Activated CD4-positive, CD25-positive, alpha-beta regulatory T cell treated with anti-CD3 and anti-CD28 coated beads, Interleukin-2, amount 50 U/mL, for 72 hours (primary cell): Measurements from ENCODE around the gene EPB42.
"Not testable (repeated sequence)": the region's sequence is repeated elsewhere in the genome, so short reads cannot be mapped to it uniquely, and the experiment has no call there.

Experiments used
- DNase-seq: peaks from one replicate; pipeline ENCODE4 v3.0.0; 2021

EPB42 gene

GRCh38 chr15:43210807-43211206 lies 10.0 kb downstream of the EPB42 start:
- DNase-seq: no peak

- no peak for DNase-seq
Observed at GRCh38 chr15:43210172-43210745, 10.6 kb downstream of the EPB42 start.

- DNase-seq: no peak
Observed at GRCh38 chr15:43209059-43209824, 11.6 kb downstream of the EPB42 start.

- DNase-seq: no peak
Observed at GRCh38 chr15:43208052-43209002, 12.5 kb downstream of the EPB42 start.

GRCh38 chr15:43207024-43207423 lies 13.8 kb downstream of the EPB42 start:
- DNase-seq: no peak

- DNase-seq: no peak
Observed at GRCh38 chr15:43206054-43206453, 14.8 kb downstream of the EPB42 start.

- DNase-seq: no peak
Observed at GRCh38 chr15:43204016-43204901, 16.6 kb downstream of the EPB42 start.

- no peak for DNase-seq
Observed at GRCh38 chr15:43199945-43200488, 20.8 kb downstream of the EPB42 start.

- DNase-seq: no peak
Observed at GRCh38 chr15:43198992-43199391, 21.8 kb downstream of the EPB42 start.

GRCh38 chr15:43198556-43198955 lies 22.3 kb downstream of the EPB42 start:
- not testable (repeated sequence) for DNase-seq

GRCh38 chr15:43197773-43198172 lies 23.0 kb downstream of the EPB42 start:
- DNase-seq: not testable (repeated sequence)

- no peak for DNase-seq
Observed at GRCh38 chr15:43196760-43197548, 23.9 kb downstream of the EPB42 start.

- no peak for DNase-seq
Observed at GRCh38 chr15:43194795-43195194, 26.0 kb downstream of the EPB42 start.

- no peak for DNase-seq
Observed at GRCh38 chr15:43193710-43194109, 27.1 kb downstream of the EPB42 start.

GRCh38 chr15:43190178-43190577 lies 30.6 kb downstream of the EPB42 start:
- DNase-seq: no peak

- DNase-seq: no peak
Observed at GRCh38 chr15:43189296-43189695, 31.5 kb downstream of the EPB42 start.

- DNase-seq: no peak
Observed at GRCh38 chr15:43187544-43188155, 33.2 kb downstream of the EPB42 start.

- DNase-seq: no peak
Observed at GRCh38 chr15:43186003-43186353, 34.8 kb downstream of the EPB42 start.

- peak; percentile 95 for DNase-seq
Observed at GRCh38 chr15:43185157-43186002, 35.4 kb downstream of the EPB42 start, which contains the start of gene CCNDBP1. TSS of gene CCNDBP1 (plus strand) at chr15:43185403. CDS start at chr15:43185499, 96 bp downstream.
